ENCODE measurements around the gene GALNT17.

- no peak for TF ChIP-seq CTCF (IDR thresholded peaks at IDR 0.05)
- TF ChIP-seq POLR2A (IDR thresholded peaks at IDR 0.05) = no peak
These were observed 411.5 kb downstream of the GALNT17 start for GRCh38 chr7:71543396-71543795.

Measured in prostate gland (tissue), 2 donors.